ENCODE results near the gene SLC20A1.
A peak's percentile ranks its signal among the peaks of the same experiment; 100 is the strongest.

The SLC20A1 gene

GRCh38 chr2:112644933-112645309 is 818 bp upstream of the SLC20A1 start:
- Histone ChIP-seq H3K4me1 (ENCODE audit: control insufficient read depth, insufficient read depth, low read length) (peaks cover 8% of the 10 kb centered on the region), H3K9me3 (ENCODE audit: control insufficient read depth, low read length) (no peaks in the 10 kb centered on the region), H3K27ac (ENCODE audit: insufficient read depth, low read depth, low read length, poor library complexity, severe bottlenecking) (no peak overlapping the region), H3K4me3 (ENCODE audit: insufficient read depth, low read depth, low read length) (peak overlapping the region; percentile 90), H3K27me3 (ENCODE audit: control insufficient read depth, insufficient read depth, low read length, poor library complexity, severe bottlenecking) (peaks cover 24% of the 10 kb centered on the region), H3K36me3 (ENCODE audit: control insufficient read depth, insufficient read depth, low read length) (peaks cover 4% of the 10 kb centered on the region)
- 12 to 14% methylated on average over 11 of the region's 11 CpGs for whole genome bisulfite sequencing, 2 experiments

- peaks cover 6% of the 10 kb centered on the region for H3K36me3 ChIP-seq (ENCODE audit: control insufficient read depth, insufficient read depth, low read length)
- H3K9me3 ChIP-seq (ENCODE audit: control insufficient read depth, low read length), result no peaks in the 10 kb centered on the region
- peaks cover 8% of the 10 kb centered on the region for H3K4me1 ChIP-seq (ENCODE audit: control insufficient read depth, insufficient read depth, low read length)
- peak overlapping the region; percentile 88 for H3K27ac ChIP-seq (ENCODE audit: insufficient read depth, low read depth, low read length, poor library complexity, severe bottlenecking)
- peak overlapping the region; percentile 90 for H3K4me3 ChIP-seq (ENCODE audit: insufficient read depth, low read depth, low read length)
- peaks cover 24% of the 10 kb centered on the region for H3K27me3 ChIP-seq (ENCODE audit: control insufficient read depth, insufficient read depth, low read length, poor library complexity, severe bottlenecking)
- 0% methylated on average over 65 to 66 of the region's 69 CpGs for WGBS, 2 experiments
Observed at GRCh38 chr2:112646102-112646719, 472 bp downstream of the SLC20A1 start.

GRCh38 chr2:112646791-112647689 is 1.3 kb downstream of the SLC20A1 start:
- Histone ChIP-seq H3K36me3 (ENCODE audit: control insufficient read depth, insufficient read depth, low read length) (peaks cover 12% of the 10 kb centered on the region), H3K27ac (ENCODE audit: insufficient read depth, low read depth, low read length, poor library complexity, severe bottlenecking) (no peak overlapping the region)
- 47 to 52% methylated on average over 19 of the region's 20 CpGs for WGBS, 2 experiments

GRCh38 chr2:112648081-112648480 is 2.3 kb downstream of the SLC20A1 start:
- WGBS, 2 experiments, result 94 to 96% methylated on average over 2 of the region's 2 CpGs
- H3K4me3 ChIP-seq (ENCODE audit: insufficient read depth, low read depth, low read length), result no peak overlapping the region
- H3K36me3 ChIP-seq (ENCODE audit: control insufficient read depth, insufficient read depth, low read length), result peaks cover 21% of the 10 kb centered on the region
- peaks cover 21% of the 10 kb centered on the region for H3K27me3 ChIP-seq (ENCODE audit: control insufficient read depth, insufficient read depth, low read length, poor library complexity, severe bottlenecking)
- no peaks in the 10 kb centered on the region for H3K9me3 ChIP-seq (ENCODE audit: control insufficient read depth, low read length)
- H3K27ac ChIP-seq (ENCODE audit: insufficient read depth, low read depth, low read length, poor library complexity, severe bottlenecking), result no peak overlapping the region
- H3K4me1 ChIP-seq (ENCODE audit: control insufficient read depth, insufficient read depth, low read length), result peaks cover 8% of the 10 kb centered on the region

More at GRCh38 chr2:112646791-112647689, 1.3 kb downstream of the SLC20A1 start:
- peaks cover 8% of the 10 kb centered on the region for H3K4me1 ChIP-seq (ENCODE audit: control insufficient read depth, insufficient read depth, low read length)
- peaks cover 24% of the 10 kb centered on the region for H3K27me3 ChIP-seq (ENCODE audit: control insufficient read depth, insufficient read depth, low read length, poor library complexity, severe bottlenecking)
- H3K4me3 ChIP-seq (ENCODE audit: insufficient read depth, low read depth, low read length), result peak overlapping the region; percentile 90
- no peaks in the 10 kb centered on the region for H3K9me3 ChIP-seq (ENCODE audit: control insufficient read depth, low read length)

GRCh38 chr2:112656679-112657078 is 10.9 kb downstream of the SLC20A1 start:
- H3K9me3 ChIP-seq (ENCODE audit: control insufficient read depth, low read length), result no peaks in the 10 kb centered on the region
- no peak overlapping the region for H3K4me3 ChIP-seq (ENCODE audit: insufficient read depth, low read depth, low read length)
- no peaks in the 10 kb centered on the region for H3K27me3 ChIP-seq (ENCODE audit: control insufficient read depth, insufficient read depth, low read length, poor library complexity, severe bottlenecking)
- H3K27ac ChIP-seq (ENCODE audit: insufficient read depth, low read depth, low read length, poor library complexity, severe bottlenecking), result no peak overlapping the region
- whole genome bisulfite sequencing, 2 experiments, result 93 to 98% methylated on average over 4 of the region's 4 CpGs
- H3K36me3 ChIP-seq (ENCODE audit: control insufficient read depth, insufficient read depth, low read length), result peaks cover 52% of the 10 kb centered on the region
- no peaks in the 10 kb centered on the region for H3K4me1 ChIP-seq (ENCODE audit: control insufficient read depth, insufficient read depth, low read length)

- Histone ChIP-seq H3K4me3 (ENCODE audit: insufficient read depth, low read depth, low read length) (no peak overlapping the region), H3K27ac (ENCODE audit: insufficient read depth, low read depth, low read length, poor library complexity, severe bottlenecking) (no peak overlapping the region), H3K4me1 (ENCODE audit: control insufficient read depth, insufficient read depth, low read length) (no peaks in the 10 kb centered on the region), H3K9me3 (ENCODE audit: control insufficient read depth, low read length) (no peaks in the 10 kb centered on the region), H3K36me3 (ENCODE audit: control insufficient read depth, insufficient read depth, low read length) (peaks cover 51% of the 10 kb centered on the region), H3K27me3 (ENCODE audit: control insufficient read depth, insufficient read depth, low read length, poor library complexity, severe bottlenecking) (no peaks in the 10 kb centered on the region)
- 93 to 96% methylated on average over 2 of the region's 2 CpGs for WGBS, 2 experiments
Observed at GRCh38 chr2:112658301-112658700, 12.6 kb downstream of the SLC20A1 start.

GRCh38 chr2:112658839-112659667 is 13.3 kb downstream of the SLC20A1 start:
- Histone ChIP-seq H3K4me1 (ENCODE audit: control insufficient read depth, insufficient read depth, low read length) (no peaks in the 10 kb centered on the region), H3K9me3 (ENCODE audit: control insufficient read depth, low read length) (no peaks in the 10 kb centered on the region), H3K27ac (ENCODE audit: insufficient read depth, low read depth, low read length, poor library complexity, severe bottlenecking) (no peak overlapping the region), H3K4me3 (ENCODE audit: insufficient read depth, low read depth, low read length) (no peak overlapping the region), H3K36me3 (ENCODE audit: control insufficient read depth, insufficient read depth, low read length) (peaks cover 50% of the 10 kb centered on the region), H3K27me3 (ENCODE audit: control insufficient read depth, insufficient read depth, low read length, poor library complexity, severe bottlenecking) (no peaks in the 10 kb centered on the region)
- 96 to 97% methylated on average over 11 of the region's 11 CpGs for WGBS, 2 experiments

- Histone ChIP-seq H3K36me3 (ENCODE audit: control insufficient read depth, insufficient read depth, low read length) (peaks cover 43% of the 10 kb centered on the region), H3K4me1 (ENCODE audit: control insufficient read depth, insufficient read depth, low read length) (no peaks in the 10 kb centered on the region)
Observed at GRCh38 chr2:112660138-112660537, 14.4 kb downstream of the SLC20A1 start.

GRCh38 chr2:112661656-112662305 is 16.0 kb downstream of the SLC20A1 start:
- Histone ChIP-seq H3K36me3 (ENCODE audit: control insufficient read depth, insufficient read depth, low read length) (peaks cover 36% of the 10 kb centered on the region), H3K4me1 (ENCODE audit: control insufficient read depth, insufficient read depth, low read length) (no peaks in the 10 kb centered on the region), H3K27ac (ENCODE audit: insufficient read depth, low read depth, low read length, poor library complexity, severe bottlenecking) (no peak overlapping the region), H3K4me3 (ENCODE audit: insufficient read depth, low read depth, low read length) (no peak overlapping the region), H3K9me3 (ENCODE audit: control insufficient read depth, low read length) (no peaks in the 10 kb centered on the region), H3K27me3 (ENCODE audit: control insufficient read depth, insufficient read depth, low read length, poor library complexity, severe bottlenecking) (no peaks in the 10 kb centered on the region)
- 90 to 95% methylated on average over 8 of the region's 8 CpGs for WGBS, 2 experiments

More at GRCh38 chr2:112660138-112660537, 14.4 kb downstream of the SLC20A1 start:
- no peak overlapping the region for H3K27ac ChIP-seq (ENCODE audit: insufficient read depth, low read depth, low read length, poor library complexity, severe bottlenecking)
- no peaks in the 10 kb centered on the region for H3K9me3 ChIP-seq (ENCODE audit: control insufficient read depth, low read length)
- no peak overlapping the region for H3K4me3 ChIP-seq (ENCODE audit: insufficient read depth, low read depth, low read length)
- no peaks in the 10 kb centered on the region for H3K27me3 ChIP-seq (ENCODE audit: control insufficient read depth, insufficient read depth, low read length, poor library complexity, severe bottlenecking)
